Activated gamma-delta T cell treated with Interleukin-2 at 50 U/mL for 16 hours (primary cell): ENCODE measurements around the gene FAM171A1.
"Not testable (repeated sequence)": the region's sequence is repeated elsewhere in the genome, so short reads cannot be mapped to it uniquely, and the experiment has no call there.

ENCODE experiments used
- DNase-seq: peaks from one replicate; pipeline ENCODE4 v3.0.0-alpha.2; 2020

FAM171A1 gene

DNA sequence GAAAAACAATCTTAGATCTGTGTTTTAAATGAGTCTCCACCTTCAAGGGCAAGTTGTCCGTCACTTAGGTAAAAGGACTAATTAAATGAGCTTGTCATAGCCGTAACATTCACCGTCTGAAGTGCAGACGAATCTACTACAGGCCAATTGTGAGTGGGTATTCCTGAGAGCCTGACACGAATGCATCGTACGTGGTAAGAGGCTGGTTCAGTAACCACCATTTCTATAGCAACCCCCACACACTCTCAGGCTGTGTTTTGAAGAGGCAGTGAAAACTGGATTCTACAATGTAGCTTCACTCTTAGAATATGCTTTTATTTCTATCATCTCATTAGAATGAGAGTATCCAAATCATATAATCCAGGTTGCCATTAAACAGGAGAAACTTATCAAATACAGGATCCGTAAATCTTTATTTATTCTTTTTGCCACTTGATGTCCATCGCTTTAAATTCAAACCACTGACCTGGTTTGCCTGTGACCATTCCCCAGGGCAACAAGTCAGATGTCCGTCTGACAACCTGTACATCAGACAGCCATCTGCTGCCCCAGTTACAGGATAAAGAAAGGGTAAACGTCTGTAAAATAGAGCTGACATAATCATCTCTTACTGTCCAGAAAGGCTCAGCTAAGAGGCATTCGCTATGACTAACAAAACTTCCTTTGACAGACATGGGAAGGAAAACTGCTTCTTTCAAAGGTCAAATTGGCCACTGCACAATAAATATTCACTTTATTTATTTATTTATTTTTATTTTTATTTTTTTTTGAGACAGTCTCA is 132.3 kb downstream of the FAM171A1 start:
- DNase-seq = no peak

DNA sequence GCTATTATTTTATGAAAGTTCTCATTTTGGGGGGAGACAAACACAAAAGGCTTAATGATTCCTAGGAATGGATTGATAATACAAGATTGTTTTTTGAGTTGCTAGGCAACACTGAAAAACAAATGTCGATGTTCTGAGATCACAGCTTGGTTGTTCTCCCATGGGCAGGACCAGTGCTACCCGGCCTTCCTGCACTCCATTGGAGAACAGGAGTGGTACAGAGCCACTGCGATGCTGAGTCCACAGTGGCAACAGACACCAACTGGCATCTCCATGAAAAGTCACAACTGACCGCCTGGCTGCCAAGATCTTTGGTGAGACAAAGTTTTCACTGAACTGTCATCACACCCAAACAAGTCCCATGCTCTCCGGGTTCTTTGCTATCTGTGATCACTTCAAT is 133.7 kb downstream of the FAM171A1 start:
- no peak for DNase-seq

DNA sequence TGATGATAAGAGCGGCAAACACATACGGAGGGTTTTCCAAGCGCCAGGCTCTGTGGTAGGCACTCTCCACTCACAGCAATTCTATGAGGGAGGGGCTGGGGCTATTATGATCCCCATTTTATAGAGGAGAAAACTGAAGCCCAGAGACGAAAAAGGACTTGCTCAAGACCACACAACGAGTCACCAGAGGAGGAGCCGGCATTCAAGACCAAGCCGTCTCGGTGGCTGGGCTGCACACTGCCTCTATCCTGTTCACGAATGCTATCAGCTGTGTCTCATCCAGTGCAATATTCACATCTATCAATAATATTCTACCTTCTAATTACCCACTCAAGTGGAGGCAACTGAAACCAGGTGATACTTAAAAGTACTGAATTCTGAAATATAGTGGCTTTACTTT is 134.7 kb downstream of the FAM171A1 start:
- DNase-seq = no peak

DNA sequence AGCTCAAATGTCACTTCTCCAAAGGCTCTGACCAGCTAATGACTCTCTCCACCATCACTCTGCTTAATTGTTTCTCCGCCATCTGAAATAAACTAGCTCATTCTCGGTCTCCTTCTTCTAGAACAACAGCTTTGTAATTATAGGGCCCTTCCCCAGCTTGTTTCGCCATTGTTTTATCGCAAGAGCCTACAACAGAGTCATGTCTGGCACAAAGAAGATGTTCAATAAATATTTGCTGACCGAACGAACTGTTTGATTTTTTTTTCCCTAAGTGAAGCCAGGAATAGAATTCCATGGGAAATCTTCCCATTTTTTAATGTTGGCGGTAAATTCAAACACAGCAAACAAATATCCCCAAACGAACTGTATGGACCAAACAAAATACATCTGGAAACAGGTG is 138.8 kb downstream of the FAM171A1 start:
- no peak for DNase-seq

DNA sequence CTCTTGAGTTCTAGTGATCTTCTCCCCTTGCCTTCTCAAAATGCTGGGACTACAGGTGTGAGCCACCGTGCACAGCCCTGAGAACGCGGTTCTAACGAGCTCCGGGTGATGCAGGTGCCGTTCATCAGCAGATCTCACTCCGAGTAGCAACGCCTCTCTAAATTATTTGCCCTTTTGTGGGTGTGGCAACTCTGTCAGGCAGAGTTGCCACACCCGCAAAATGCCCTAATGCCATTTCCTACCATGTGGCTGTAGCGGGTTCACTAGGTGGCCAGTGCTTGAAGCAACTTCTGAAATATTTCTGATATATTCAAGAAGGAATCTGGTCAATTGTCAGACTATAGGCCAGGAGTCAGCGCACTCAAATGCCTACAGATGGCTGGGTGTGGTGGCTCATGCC is 139.7 kb downstream of the FAM171A1 start:
- DNase-seq = no peak

DNA sequence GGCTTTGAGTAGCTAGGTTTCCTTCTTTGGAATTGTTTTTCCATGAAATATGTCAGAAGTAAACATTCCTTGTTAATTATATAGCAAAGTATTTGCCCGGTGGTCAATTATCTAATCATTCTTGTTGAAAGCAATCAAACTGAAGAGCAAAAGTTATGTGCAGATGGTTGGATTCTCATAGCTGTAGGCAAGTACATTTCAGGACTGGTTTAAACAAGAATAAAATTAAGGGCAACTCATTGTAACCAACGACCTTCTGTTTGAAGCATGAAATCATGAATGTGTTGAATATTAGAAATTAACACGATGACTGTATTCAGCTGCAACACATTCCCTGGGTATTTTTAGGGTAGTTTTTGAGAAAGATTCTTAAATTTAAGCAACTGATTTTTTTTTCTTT is 140.8 kb downstream of the FAM171A1 start:
- DNase-seq = no peak

DNA sequence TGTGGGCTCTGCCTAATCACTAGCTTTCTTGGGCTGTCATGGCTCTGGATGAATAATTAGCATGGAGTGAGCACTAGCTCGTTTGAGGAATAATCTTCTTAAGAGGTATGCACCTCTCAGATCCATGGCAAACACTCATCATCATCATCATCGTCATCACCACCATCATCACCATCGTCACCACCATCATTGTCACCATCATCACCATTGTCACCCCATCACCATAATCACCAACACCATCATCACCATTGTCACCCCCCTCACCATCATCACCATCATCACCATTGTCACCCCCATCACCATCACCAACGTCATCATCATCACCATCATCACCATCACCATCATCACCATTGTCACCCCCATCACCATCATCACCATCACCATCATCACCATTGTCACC is 141.8 kb downstream of the FAM171A1 start:
- DNase-seq = no peak

DNA sequence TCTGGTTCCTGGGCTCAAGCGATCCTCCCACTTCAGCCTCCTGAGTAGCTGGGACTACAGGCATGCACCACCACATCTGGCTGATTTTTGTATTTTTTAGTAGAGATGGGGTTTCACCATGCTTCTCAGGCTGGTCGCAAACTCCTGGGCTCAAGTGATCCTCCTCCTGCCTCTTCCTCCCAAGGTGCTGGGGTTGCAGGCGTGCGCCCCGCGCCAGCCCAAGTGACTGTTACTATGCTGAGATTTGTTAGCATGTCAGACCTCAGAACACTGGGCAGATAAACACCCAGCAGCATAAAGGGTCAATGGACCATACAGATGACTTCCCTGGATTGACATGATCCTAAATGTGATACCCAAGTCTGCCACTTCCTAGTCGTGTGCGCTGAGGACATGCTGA is 142.7 kb downstream of the FAM171A1 start:
- DNase-seq = no peak

DNA sequence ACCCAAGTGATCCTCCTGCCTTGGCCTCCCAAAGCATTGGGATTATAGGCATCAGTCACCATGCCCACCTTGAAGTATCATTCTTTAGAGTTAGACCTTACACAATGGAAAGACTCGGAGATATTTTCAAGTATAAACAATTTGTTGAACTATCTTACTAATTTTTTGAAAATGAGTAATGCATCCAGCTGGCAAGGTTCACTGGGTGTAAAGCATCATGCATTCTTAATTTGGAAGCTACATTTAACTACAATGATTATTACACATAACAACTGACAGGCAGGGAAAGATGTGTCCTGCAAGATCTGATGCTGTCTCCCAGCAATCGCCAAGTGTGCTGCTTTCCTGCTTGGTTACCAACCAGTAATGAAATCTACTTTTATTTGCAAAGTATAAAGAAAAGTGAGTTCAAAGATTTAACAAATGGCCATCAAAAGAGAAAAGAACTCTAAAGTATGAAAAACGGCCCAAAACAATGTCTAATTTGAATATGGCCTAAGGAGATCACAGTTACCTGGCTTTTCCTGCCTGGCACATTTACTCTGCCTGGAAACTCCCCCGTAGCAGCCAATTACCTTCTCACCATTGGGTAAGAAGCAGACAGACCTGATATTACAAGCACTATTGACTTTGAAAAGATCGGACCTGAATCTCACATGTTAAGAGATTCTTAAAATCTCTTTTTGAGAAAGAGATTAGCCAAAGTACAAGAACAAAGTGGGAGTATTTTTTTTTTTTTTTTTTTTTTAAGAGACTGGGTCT is 143.3 kb downstream of the FAM171A1 start:
- DNase-seq = no peak

DNA sequence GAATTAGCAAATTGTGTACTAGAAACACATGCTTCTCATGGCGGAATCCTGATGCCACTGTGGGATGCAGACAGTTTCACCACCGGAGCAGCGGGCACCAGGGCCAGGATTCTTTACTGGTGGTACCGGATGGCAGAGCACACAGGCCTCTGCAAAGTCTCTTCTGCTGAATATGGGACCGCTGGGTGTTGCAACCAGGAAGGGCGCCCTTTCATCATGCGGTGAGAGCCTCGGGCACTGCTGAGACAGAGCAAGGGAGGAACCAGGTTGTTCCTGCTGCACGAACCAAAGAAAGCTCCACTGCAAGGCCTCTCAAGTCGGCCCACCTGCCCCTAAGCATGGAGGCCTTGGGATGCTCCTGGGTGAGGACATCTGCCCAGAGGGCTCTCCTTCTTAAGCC is 145.6 kb downstream of the FAM171A1 start:
- no peak for DNase-seq

DNA sequence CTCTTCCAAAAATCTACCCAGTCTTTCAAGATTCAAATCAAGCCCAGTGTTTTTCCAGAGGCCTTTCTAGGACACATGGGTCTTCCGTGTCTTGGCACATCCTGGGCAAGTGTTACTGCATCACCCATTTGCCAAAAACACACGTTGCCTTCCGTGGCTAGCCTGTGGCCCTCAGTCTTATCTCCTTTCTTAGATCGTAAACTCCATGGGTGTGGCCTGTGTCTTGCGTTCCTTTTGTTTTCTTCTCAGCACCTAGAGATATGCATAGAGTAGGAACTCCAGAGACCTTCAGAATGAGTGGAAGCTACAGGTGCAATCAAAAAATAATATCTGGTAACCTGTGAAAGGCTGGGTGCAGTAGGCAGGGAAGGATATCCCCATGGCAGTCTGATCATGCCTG is 146.1 kb downstream of the FAM171A1 start:
- DNase-seq = no peak

DNA sequence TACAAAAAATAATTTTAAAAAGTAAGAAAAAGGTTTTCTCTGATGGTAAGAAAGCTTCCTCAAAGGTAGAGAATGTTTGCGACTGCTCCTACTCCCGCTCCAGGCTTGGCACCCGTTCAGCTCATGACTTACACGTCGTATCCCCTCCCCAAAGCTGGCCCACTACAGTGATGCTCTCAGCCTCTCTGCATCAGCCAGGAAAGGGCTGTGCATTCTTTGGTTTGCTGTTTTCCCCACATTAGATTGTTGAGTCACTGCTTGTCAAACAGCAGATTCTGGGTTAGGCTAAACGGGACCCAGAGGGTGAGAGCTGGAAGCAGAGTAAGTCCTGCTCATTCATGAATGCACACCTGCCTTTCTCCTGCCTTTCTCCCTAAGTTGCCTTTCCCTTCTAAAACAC is 147.9 kb downstream of the FAM171A1 start:
- DNase-seq = no peak

DNA sequence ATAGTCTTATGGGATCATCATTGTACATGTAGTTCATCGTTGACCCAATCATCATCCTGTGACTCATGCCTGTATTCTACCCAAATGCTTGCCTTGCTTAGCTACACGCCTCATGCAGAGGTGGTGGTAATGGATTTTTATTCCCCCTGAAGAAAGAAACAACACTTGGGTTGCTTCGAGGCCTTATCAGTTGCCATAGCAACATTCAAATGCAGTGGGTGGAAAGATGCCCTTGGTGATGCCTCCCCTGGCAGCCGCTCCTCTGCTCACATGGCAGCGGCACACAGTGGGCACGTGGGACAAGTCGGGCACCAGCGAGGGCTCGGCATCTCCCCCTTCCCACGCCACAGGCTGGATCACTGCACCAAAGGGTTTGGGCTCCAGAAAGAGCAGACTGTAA is 148.6 kb downstream of the FAM171A1 start:
- DNase-seq = no peak

DNA sequence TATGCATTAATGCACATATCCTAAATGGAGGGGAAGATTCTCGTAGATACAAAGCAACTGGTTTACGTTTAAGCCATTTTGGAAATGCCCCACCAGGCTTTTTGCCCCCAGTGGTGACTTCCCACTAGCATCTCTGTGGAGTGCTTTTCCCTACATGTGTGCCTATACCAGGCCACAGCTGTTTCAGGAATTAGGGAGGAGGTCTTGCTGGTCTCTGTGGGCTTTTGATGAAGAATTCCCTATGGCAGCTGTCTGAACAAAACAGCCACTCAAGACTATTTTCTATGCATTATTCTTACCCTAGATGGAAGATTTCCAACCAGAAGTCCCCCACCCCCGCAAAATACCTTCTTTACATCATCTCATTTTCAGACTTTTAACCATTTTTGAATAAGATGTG is 150.6 kb downstream of the FAM171A1 start:
- DNase-seq = no peak

DNA sequence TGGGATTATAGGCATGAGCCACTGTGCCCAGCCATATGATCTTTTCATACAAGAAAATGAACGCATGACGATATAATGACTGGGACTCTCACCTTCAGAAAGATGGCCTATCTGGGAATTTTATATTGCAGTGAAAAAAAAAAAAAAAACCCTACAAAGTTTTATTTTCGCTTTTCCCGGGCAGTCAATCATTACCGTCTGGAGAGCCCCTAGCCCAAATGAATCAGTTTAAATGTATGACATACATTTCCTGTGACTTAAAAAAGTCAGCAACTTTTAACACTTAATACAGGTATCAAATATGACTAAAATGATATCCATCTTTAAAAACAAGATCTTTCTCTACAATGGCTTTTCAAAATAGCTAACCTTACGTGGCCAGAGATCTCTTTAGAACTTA is 154.4 kb downstream of the FAM171A1 start:
- no peak for DNase-seq

DNA sequence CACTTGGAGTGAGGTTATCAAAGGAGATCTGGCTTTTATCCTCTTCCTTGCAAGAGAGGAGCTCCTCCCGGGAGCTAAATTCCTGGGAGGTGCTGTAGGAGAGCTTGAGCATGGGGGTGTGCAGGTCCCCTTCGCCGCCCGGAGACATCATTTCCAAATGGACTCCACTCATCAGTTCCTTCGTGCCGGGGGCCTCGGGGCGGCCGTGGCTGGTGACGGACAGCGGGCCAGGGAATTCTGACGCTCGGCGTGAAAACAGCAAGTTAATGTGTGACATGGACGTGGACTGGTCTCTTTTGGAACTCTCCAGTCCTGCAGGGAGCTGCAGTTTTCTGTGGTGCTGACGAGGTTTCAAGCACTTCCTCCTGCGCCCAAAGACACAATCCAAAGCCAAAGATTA is 156.9 kb downstream of the FAM171A1 start:
- DNase-seq = no peak

DNA sequence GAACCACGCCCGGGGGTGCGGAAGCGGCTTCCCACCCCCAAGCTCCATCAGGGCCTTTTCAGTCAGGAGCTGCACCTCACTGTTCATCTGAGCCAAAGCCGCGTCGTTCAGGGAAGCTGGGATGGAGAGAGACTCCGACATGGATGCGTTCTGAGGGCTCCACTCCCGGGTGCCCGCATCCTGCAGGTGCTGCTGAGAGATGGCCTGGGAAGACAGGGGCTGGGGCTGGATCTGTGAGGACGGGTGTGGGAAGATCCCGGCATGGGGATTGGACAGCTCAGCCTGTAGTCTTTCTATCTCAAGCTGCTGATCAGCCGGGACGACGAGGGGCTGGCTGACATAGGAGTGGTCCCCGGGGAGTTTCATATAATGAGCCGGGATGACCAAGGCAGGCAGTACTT is 157.6 kb downstream of the FAM171A1 start:
- DNase-seq = no peak

DNA sequence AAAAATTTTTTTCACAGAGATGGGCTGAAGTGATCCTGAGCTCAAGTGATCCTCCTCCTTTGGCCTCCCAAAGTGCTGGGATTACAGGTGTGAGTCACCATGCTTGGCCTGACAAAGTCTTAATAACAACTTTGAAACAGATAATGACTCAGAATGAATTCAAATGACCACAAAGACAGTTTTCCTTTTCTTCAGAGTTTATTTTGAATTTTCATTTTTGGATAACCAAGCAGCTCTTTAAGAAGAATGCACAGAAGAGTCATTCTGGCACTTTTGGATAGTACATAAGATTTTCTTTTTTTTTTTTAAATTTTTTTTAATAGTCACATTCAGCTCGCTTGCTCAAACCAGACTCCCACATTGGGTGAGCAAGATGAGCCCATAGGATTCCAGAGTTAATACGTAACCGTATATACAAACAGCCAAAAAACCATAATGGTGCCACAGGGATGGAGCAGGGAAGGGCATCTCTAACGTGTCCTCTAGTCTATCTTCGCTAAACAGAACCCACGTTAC is 159.6 kb downstream of the FAM171A1 start:
- no peak for DNase-seq

DNA sequence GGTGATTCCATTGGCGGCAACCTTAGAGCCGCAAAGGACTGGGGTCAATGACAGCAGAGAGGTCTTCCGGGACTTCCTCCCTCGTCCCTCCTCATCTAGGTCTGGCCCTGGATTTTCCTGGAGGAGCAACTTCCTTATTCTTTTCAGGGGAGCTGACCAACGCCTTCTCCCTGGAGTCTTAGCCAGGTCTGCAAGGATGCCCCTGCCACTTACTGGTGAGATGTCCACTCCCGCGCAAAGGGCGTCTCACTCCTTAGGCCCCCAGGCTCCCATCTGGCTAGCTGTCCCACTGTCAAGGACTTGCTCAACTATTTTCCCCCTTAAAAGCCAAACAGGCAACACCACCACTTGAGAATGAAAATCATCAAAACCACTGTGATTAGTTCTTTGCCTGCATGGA is 160.6 kb downstream of the FAM171A1 start:
- no peak for DNase-seq

DNA sequence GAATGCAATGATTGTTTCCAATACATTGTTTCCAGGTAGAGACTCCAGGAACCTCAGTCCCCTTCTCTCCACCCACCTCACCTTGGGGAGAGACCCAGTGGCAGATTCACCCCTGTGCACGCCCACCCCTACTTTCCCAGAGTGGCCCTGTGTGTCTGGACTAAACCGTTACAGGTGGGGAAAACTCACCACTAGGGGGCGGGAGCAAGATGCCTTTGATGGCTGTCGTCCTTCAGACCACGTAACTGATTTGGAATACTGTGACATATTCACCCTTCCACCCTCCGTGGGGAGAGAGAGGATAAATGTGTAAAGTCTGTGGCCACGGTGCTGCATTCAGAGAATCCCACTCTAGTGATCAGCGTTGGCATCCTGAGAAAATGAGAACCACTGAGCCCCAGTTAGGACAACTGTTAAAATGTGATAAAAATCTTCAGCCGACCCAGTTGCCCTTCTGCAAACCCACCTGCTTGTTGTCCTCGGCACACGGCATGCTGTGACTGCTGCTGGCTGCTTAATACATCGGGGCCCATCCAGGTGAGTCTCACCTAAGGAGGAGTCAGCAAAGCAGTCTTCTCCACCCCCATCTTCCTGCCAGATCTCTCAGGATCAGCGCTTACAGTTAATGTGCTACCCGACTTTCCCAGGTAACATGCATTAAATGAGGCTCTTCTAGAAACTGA is 161.1 kb downstream of the FAM171A1 start:
- DNase-seq = peak; percentile 86

DNA sequence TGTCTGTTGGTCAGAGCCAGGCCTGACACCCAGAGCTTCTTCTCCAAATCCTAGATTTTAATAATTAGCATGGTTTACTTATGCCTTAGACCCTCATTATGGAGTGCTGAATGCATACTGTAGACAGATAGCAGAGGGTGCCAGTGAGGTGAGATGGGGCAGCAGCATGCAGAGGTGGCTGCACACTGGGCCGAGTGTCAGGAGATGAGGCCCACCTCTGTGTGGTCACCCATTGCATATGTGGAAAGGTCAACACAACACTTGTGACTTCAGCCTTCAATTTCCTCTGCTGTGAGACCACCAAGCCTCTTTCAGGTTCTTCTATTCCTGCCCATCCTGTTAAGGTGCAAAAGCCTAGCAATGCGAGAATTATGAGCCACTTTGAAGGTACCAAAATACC is 162.9 kb downstream of the FAM171A1 start:
- no peak for DNase-seq

DNA sequence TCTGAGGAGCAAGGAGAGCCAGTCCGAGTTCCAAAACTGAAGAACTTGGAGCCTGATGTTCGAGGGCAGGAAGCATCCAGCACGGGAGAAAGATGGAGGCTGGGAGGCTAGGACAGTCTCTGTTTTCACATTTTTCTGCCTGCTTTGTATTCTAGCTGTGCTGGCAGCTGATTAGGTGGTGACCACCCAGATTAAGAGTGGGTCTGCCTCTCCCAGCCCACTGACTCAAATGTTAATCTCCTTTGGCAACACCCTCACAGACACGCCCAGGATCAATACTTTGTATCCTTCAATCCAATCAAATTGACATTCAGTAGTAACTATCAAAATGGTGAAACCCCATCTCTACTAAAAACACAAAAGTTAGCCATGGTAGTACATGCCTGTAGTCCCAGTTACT is 163.7 kb downstream of the FAM171A1 start:
- DNase-seq = not testable (repeated sequence)

DNA sequence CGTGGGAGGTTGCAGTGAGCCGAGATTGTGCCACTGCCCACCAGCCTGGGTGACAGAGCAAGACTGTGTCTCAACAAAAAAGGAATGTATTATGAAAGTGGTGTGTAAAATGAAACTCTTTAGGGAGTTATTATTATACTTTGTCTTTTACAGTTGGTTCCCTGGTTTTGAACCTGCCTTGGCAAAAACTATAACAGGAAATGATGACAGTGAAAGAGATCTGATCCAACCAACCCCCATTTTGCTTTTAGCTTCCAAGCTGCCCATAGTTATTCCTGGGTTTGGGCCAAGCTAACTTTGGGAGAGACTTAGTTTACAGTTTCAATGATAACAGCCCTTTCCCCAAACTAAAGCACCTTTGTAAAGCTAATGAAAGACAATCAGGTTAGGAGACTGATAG is 168.4 kb downstream of the FAM171A1 start:
- DNase-seq = no peak

DNA sequence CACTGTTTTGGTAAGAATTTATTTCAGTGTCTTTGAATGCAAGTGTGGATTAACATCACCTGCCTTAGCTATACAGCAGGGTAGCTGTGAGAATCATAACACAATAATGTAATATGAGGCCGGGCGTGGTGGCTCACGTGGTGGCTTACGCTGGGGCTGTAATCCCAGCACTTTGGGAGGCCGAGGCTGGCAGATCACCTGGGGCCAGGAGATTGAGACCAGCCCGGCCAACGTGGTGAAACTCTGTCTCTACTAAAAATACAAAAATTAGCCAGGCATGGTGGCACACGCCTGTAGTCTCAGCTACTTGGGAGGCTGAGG is 168.8 kb downstream of the FAM171A1 start:
- DNase-seq = not testable (repeated sequence)
